Stimulated activated CD4-positive, alpha-beta T cell treated with anti-CD3 and anti-CD28 coated beads, Interleukin-2, amount 100 ng/mL, for 48 hours (primary cell): ENCODE data around the gene NCR2.

Source experiments
- DNase-seq, 2 donors: peaks; one replicate each; pipeline ENCODE4 v3.0.0-alpha.2; 2020

NCR2 gene

DNA sequence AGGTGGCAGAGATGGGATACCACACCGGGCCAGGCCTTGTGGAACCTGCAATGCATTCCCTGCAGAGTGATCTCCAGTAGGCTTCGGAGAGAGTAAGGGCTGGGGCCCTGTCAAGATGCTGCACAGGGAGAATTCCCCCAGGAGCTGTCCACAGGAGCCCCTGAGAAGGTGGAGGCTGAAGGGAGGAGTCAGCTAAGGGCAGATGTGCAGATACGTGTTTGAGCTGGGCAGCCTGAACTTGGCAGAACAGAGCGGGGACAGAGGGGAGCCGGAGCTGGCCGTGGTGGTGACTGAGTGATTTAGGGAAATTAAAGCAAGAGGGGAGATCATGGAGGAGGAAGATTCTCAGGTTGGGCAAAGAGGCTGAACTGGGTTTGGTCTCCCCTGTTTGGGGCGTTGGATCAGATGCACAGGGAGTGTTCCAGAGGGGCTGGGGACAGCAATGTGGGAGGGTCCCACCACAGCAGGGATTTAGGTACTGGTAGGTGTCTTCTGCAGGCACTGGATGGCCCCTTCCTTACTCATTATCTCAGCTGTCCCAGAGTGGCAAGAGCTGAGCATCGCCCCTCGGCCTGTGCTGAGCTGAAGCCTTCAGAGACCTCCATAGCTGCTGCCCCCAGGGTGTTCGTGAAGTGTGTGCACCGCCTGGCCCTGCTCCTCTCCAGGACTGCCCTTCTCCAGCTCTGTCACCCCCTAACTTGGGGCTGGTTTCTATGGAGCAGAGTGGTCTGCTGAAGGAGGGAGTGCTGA, 3.8 kb upstream of the NCR2 start:
- no peak for DNase-seq

DNA sequence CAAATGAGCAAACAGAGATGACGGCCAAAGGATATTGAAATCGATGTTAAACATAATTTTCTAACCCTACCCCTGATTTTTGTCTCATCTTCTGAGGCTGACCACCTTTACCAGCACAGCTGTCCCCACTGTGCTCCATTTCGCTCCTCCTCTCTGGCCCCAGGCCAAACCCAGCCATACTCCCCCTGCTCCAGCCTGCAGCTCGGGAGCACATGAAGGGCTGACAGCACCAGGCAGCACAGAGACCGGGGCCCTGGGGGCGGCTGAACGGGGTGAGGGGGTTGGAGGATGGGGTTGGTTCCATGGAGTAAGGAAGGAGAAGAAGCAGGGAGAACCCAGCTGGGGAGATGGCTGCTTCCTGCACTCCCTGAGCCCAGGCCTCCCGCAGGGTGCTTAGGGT, 3.2 kb upstream of the NCR2 start:
- no peak for DNase-seq

DNA sequence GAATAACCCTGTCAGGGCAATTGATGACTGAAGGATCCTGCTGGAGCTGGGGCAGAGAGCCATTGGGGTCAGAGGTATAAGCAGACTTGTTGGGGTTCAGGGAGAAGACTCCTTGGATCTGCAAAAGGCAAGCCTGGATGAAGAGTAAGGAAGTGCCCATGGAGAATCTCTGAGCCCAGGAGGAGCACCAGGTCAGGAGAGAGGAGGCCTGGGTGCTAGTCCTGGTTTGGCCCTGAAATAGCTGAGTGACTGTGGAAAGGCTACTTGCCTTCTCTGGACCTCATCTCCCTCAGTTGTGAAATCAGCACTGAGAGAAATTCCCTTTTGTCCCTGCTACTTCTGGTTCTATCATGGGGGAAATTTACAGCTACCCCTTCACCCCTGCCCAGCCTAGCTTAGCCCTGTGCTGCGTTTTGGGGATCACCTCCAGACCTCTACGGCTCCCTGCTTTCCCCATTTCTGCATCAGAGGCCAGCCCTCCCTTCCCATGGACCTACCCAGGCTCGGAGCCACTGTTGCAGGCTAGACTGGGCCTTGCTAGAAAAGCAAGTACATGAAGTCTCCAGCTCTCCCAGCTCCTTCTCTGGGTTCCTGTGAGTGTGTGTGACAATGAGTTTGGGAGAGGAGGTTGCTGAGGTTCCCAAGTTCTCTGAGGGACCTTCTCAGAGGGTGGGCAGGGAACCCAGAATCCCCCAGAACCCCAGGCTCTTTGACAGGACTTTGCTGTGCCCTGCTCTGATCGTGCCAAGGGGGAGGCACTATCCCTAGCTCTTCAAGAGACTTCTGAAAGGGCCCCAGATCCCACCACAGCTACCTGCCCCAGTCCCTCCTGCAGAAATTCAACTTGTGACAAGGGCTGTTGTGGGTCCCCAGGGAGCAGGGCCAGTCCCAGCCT, 2.3 kb upstream of the NCR2 start:
- no peak for DNase-seq

DNA sequence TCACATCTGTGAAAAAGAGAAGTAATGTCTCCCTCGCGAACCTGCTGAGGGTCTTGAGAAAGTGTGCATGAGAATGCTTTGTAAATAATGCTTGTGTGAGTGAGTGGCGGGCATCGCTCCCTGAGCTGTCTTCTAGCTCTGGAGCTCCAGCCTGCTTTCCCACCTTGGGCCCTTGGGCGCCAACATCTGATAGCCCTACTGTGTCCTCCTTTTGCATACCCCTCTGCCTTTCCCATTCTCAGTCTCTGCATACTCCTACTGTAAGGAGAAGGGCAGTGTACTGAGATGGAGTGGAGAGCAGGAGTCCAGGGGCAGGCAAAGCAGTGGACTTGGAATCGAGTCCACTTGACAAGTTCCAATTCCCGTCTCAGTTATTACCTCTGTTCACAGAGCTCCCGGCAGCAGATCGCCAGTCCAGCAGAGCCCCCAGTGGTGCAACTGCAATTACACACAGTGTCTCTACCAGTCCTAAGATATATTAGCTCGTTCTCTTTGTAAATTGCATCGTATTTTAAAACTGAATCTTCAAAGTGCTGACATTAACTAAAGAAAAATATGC, 847 bp upstream of the NCR2 start:
- DNase-seq: no peak

DNA sequence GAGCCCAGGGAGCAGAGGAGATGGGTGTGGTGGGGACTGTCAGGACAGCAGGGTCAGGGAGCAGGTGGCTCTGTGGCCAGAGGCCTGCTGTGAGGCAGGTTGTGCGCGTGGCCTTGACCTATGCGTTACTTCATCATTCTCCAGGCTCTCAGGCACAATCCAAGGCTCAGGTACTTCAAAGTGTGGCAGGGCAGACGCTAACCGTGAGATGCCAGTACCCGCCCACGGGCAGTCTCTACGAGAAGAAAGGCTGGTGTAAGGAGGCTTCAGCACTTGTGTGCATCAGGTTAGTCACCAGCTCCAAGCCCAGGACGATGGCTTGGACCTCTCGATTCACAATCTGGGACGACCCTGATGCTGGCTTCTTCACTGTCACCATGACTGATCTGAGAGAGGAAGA, 535 bp downstream of the NCR2 start:
- no peak for DNase-seq

DNA sequence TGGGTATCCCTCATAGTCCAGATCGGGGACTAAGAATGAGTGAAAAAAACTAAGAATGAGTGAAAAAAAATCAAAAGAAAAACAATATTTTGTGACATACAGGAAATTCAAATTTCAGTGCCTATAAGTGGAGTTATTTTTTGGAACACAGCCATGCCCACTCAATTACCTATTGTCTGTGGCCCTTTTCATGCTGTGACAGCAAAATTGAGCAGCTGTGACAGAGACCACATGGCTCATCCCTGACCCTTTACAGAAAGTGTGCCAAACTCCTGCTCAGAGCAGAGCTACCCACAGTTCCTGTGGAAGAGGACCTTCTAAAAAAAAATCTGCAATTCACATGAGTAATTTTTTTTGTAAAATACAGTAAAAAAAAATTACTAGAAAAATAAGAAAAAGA, 1.4 kb downstream of the NCR2 start:
- DNase-seq: no peak

DNA sequence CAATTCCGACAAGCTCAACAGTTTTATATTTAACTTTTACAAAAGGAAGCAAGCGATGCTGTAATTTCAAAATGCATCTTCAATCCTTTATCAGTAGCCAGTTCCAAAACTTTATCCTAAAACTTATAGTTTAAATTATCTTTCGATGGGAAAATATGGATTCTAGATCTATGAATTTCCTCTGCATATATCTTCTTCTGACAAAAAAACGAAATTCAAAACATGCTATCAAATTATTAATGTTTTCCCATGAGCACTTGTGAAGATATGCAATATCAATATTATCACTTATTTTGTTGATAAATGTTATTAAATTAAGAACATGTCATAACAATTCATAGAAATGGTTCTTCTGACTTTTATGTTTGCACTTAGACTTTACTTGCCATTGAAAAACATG, 2.3 kb downstream of the NCR2 start:
- no peak for DNase-seq

DNA sequence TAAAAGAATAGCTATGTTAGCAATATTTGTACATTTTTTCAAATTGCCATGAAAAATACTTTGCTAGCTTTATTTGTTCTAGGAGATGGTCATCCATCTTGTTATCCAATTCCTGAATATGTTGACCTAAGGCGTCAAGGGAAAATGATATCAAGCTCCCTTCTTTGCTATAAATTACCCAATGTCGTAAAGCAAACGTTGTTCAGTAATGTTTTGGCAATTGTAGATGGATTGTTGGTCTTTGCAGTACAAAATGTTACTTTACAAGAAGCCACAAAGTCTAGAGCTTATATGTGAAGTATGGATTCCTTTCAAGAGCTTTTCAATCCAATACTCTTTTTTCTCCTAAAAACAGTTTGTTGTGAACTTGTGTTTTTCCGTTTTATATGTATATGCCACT, 3.3 kb downstream of the NCR2 start:
- no peak for DNase-seq

DNA sequence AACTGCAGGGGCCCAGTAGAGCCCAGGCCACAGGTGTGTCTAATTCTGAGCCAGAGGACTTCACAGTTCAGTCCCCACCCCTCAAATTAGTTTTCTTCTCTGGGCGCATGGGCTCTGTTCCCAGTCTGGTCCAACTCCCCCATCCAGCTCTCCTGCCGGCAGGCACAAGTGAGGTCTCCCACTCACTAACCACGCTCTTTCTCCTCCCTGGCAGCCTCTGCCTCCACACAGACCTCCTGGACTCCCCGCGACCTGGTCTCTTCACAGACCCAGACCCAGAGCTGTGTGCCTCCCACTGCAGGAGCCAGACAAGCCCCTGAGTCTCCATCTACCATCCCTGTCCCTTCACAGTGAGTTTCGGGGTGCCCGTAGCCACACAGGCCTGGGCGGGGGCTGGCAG, 6.2 kb downstream of the NCR2 start:
- DNase-seq: no peak

DNA sequence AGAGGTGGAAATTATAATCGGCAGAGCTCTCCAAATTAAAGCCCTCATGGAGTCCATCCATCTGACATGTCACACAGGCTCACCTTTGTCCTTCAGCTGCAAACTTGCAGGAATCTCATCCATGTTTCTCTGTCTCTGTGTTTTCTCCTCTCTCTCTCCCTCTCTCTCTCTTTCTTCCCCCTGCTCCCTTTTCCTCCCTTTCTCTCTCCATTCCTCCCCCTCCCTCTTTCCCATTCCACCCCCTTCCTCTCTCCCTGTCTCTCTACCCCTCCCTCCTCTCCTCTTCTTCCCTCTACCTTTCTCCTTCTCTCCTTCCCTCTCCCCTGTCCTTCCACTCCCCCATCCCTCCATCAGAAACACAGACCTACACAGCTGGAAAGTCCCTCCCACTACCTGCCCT, 6.8 kb downstream of the NCR2 start:
- DNase-seq: no peak

DNA sequence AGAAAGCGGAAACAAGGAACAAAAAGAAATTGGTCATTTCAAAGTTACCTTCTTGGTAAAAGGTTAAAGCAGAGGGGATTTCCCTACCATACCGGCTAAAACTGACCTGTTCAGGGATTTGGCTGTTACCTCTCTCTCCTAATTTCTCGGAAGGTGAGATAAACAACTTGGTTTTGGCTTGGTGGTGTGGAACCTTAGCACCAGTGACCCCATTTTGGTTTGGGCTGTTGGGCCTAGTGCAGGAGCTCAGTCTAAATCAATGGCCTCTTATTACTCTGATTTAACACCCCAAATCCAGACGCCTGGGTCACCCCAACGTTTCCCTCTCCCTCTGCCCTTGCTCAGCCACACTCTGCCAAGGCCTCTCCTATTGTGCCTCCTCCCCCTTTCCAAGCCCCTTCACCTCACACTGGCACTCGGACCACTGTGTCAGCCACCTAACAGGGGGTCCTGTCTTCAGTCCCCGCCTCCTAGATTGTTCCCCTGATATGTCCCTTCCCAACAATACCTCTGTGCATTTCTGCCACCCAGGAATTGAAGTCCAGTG, 8.3 kb downstream of the NCR2 start:
- no peak for DNase-seq

DNA sequence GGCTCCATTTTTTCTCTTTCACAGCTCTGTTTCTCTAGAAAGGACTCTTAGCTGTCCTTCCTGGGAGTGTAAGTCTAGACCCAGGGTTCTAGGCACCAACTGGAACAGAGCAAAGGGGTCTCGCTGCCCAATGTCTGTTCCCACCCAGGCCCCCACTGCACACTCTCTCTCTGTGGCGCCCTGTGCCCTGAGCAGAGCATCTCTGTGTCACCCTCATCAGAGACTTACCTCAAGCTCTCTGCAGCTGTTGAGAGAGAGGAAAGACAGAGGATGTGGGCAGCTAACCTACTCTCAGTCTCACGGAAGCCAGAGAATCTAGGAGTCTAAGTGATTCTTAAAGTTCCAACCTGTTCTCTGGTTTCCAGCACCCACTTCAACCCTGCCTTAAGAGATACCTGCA, 9.5 kb downstream of the NCR2 start:
- no peak for DNase-seq

DNA sequence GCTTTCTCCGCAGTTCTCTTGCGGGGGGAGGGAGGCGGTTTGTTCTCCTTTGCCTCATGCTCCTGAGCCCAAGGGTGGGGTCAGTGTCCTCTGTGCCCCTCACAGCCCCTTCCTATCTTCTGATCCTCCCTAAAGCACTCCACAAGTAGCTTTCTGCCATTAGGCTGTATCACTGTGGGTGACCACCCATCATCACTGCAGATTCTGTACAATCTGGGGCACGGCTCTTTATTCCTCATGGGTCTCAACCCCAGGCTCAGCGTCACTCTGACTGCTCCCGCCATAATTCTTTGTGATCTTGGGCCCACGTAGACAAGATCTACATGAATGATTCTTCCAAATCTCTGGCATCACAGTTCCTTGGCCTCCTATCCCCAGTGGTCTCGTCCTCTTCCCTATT, 10.5 kb downstream of the NCR2 start:
- DNase-seq: no peak

DNA sequence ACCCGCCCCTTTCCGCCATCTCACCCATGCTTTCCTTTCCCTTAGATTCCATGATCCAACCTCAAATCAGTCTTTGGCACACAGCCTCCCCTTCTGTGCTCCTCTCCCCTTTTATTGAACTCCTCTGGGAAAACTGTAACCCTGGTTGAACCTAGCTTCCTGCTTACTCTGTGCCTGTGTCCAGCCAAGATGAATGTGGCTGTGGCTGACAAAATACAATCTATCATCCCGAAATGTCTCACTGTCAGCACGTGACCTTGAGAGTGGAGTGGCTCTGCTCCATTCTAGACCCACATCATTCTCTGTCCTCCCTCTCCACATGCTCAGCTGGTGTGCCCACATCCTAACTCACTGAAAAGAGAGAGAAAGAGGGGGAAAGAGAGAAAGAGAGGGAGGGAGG, 11.0 kb downstream of the NCR2 start:
- no peak for DNase-seq

DNA sequence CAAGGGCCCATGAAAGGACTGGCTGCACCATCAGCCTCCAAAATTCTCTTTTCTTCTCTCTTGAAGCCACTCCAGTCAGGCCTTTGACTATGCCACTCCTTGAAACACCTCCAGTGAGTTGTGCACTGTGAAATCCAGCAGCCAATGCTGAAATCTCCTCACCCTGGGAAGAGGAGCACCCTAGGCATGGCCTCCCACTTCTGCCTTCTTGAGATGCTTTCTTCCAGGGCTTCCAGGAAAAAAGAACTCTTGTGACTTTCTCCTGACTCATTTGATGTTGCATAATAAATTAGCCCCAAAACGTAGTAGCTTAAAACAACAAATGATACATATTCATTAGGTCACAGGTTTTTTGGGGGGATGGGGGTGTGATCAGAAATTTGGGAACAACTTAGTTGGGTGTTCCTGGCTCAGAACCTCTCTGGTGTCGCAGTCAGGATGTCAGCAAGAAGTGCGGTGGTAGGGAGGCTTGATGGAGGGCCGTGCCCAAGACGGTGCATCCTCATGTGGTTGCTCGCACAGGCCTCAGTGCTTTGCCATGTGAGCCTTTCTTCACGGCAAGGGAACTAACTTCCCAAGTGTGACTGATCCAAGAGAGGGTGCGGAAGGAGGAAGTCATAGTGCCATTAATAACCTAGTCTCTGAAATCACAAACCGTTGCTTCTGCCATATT, 12.1 kb downstream of the NCR2 start:
- no peak for DNase-seq

DNA sequence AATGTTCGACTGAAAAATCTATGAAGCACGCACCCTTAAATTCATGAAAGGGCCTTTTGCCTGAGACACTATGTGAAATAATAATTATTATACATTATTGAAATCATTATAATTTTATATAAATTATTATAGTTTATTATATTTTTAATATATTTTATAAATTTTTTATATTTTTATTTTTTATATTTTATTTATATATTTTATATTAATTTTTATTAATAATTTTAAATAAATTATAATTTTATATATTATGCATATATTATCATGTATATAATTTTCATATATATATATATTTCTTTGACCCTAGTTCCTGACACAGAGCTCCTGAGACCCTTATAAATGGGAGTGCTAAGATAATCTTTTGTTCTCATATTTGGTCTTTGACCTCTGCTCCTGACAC, 13.5 kb downstream of the NCR2 start:
- no peak for DNase-seq

DNA sequence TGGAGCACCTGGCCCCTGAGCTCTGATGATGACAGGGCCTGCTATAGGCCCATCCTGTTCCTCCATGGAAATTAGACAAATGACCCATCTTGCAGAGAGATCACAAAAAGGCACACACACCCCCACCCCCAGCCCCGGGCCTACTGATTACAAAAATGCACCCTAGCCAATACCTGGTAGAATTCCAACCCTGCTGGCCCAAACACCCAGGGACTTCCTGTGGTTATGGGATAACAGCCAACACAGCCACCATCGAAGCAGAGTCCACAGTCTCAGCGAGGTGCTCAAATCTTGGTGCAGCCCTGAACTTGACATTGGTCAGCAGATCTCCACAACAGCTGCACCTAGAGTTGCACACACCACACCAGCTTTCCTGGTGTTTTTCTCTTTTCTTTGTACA, 17.0 kb downstream of the NCR2 start:
- DNase-seq: no peak

DNA sequence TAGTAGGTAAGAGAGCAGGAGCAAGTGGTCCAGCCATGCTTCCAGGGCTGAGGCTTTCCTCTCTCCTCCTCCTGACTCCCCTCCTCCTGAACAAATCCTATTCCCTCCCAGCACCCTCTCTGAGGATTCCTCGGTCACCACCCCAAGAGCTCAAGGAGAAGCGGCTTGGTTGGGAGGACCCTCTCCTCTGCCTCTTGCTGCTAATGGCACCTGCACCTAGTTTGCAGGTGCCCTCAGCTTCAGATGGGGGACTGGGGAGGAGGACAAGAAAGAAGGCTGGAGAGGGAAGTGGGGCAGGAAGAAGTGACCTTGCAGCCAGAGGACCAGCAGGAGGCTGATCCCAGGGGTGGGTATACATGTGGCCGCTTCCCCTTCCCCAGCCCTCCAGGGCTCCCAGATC, 17.5 kb downstream of the NCR2 start:
- no peak for DNase-seq

DNA sequence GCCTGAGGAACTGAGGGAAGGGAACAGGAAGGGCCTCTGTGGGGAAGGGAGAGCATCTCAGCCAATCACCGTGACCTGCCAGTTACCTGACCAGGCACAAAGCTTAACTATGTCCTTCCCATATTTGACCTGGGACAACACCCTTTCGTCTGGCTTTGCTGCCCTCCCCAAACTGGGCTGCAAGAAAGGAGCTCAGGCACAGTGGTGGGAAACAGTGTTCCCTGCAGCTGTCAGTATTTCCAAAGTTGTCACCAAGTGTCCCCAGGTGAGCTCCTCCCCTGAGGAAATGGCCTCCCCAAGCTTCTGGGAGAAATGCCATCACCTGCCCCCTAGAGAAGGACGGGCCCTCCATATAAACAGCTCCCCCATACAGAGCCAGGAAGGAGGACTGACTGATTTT, 17.9 kb downstream of the NCR2 start:
- no peak for DNase-seq

DNA sequence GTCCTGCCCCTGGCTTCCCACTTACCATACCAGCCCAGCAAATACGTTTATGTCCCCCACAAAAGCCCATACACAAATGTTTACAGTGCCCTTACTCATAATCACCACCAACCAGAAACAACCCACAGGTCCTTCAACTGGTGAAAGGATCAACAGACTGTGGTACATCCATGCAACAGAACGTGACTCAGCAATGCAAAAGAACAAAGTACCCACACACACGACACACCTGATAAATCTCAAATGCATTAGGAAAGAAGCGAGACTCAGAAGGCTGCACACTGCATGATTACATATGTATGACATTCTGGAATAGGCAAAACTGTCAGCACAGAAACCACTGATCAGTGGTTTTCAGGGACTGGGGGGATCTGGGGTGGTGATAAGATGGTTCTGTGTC, 20.5 kb downstream of the NCR2 start:
- DNase-seq: no peak

DNA sequence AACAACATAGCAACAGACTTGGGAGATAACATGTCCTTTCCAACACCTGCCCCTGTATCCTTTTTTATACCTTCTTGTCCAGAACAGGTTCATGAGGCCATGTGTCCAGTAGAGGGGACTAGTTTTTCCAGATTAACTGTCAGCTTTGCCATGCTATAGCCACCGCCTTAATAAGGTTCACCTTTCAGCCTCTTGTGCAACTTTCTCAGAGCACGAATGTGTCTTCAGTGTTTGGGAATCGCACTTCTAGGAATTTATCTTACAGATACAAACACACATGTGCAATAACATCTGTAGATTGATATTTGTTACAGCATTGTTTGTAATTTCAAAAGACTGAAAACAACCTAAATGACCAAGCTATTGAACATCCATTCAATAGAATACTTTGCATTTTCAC, 21.4 kb downstream of the NCR2 start:
- DNase-seq: no peak

DNA sequence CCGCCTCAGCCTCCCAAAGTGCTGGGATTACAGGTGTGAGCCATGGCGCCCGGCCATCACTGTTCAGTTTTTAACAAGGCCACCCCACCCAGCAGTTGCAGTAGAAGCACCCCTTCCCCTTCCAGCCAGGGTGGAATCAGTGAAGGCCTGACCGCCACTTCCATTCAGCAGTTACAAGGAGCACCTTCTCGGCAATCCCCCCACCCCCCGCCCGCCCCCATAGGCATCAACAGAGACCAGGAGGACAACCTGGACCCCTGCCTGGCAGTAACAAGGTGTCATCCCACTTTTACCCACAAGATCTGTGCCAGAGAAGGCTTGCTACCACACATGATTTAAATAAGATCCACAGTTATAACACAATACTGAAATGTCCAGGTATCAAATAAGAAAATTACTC, 23.1 kb downstream of the NCR2 start:
- DNase-seq: no peak

DNA sequence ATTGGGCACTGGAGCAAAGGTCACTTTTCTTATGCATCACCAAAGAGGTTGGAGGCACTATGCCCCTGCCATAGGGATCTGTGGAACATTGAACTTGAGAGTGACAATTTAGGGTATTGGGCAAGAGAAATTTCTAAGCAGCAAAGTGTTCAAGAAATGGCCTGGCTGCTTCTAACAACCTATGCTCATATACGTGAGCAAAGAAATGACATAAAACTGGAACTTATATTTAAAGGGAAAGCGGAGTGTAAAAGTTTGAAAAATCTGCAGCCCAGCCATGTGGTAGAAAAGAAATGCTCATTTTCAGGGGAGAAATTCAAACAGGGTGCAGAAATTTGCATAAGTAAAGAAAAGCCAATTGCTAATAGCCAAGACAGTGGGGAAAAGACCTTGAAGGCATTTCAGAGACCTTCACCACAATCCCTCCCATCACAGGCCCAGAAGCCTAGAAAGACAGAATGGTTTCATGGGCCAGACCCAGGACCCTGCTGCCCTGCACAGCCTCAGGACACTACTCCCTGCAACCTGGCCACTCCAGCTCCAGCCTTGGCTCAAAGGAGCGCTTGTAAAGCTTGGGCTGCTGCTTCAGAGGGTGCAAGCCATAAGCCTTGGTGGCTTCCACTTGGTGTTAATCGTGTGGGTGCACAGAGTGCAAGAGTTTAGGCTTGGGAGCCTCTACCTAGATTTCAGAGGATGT, 24.4 kb downstream of the NCR2 start:
- no peak for DNase-seq
